NCI-H2196 (cell line): ENCODE results near the gene ARHGAP45.
A peak's percentile ranks its signal among the peaks of the same experiment; 100 is the strongest.

Experiments used
- DNase-seq: peaks from one replicate; lab custom pipeline; 2025; ENCODE audit not compliant: unreplicated experiment; lab: John Stamatoyannopoulos, UW

ARHGAP45 gene

GRCh38 chr19:1085053-1085658 lies 18.2 kb downstream of the ARHGAP45 start:
- DNase-seq = no peak

DNA sequence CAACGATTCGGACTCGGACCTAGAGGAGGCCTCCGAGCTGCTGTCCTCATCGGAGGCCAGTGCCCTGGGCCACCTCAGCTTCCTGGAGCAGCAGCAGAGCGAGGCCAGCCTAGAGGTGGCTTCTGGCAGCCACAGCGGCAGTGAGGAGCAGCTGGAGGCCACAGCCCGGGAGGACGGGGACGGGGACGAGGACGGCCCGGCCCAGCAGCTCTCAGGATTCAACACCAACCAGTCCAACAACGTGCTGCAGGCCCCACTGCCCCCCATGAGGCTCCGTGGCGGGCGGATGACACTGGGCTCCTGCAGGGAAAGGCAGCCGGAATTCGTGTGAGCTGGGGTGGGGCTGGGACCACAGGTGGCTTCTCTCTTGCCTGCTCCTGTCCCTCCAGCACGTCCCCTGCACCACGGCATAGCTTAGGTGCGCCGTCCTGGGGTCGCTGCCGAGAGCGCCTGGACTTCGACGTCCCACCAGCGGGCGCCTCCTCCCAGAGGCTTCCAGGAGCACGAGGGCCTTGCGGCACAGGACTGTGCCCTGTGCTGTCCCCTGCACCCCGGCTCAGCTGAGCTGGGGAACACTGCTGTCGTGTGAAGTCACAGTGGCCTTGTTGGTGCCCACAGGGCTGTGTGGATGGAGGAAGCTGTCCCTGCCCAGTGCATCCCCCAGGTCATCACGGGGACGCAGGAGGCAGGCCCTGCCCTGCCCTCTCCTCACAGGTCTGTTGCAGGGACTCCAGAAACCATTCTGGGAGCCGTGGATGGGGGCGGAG lies 18.9 kb downstream of the ARHGAP45 start:
- no peak for DNase-seq

- DNase-seq = no peak
Measured at GRCh38 chr19:1086613-1087012, 19.6 kb downstream of the ARHGAP45 start.

DNA sequence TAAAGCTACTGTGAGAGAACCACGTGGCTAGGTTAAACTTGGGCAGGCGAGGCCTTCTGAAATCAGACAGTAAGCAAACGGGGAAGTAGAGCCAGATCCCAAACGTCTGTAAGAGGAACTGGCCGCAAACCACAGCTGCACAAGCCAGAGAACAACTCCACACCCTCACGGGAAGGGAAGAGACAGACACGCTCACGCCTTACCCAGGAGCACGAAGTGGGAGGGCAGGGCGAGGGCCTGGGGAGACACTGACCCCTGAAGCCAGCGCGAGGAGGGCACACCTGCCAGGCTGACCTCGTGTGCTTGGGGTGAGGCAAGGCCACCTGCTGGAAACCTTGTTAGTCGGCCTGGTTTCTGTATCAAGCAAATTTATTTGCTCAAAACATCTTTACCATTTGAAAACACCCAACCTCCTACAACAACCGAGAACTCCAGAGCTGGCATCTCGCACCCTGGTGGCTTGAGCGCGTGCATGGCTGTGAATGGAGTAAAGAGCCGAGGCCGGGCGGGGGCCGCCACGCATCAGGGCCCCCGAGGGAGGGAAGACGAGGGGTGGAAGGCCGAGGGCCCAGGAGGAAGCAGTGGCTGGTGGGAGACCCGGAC lies 20.9 kb downstream of the ARHGAP45 start:
- no peak for DNase-seq

- no peak for DNase-seq
Measured at GRCh38 chr19:1088416-1089010, 21.5 kb downstream of the ARHGAP45 start.

DNA sequence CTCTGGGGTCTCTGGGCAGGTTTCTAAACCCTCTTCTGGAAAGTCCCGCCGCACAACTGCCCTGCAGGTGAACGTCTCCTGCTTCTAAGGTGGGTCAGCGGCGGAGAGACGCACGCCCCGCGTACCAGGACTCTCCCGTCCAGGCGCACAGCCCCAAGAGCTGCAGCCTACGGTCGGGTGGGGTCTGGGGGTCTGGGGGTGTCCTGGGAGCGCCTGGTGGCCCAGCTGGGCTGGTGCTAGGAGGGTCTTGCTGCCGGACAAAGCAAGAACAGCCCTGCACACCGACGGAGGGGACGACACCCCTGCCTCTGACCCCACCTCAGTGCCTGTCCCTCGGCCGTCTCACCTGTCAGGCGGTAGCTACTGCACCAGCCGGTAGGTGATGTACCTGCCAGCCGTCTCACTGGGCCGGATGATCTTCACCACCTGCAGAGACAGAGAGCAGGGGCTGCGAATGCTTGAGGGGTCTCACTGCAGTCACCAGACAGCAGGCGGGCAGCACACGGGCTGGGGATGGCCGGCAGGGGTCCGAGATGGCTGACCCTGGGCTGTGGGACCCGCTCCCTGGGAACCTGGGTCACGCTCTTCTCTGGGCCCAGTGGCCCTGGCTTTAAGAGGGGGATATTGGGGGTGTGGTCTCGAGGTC lies 22.3 kb downstream of the ARHGAP45 start:
- DNase-seq = no peak

GRCh38 chr19:1089891-1090290 lies 22.9 kb downstream of the ARHGAP45 start:
- DNase-seq = no peak

DNA sequence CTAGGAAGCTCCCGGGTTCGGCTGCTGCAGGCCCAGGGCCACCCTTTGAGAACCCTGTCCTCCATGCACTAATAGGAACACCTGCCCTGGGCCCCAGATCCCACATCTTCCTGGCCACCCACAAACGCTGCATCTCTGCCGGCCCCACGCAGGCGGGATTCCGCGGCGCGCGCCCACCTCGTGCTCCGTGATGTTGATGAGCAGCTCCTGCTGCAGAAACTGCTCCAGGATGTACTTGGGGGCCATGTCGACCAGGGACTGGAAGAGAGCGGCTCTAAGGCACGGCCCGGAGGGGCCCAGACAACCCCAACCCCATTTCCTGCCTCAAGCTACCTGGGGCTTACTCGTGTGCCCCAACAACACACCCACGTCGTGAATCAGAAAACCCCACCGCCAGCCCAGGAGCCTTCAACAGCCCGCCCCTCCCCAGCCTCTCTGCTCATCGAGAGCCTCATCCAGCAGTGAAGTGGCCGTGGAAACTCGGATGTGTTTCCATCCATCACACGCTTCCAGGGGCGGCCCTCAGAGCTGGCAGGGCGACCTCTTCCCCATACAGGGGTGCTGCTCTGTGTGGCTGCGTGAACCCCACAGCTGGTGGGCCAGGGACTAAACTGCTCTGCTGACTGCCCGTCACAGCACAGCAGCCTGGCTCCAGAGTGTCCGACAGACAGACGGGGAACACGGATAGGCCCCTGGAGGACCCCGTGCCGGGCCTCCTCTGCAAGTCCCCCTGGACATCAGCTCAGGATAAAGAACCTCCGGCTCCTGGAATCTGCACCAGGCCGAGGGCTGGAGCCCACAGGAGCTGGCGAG lies 24.0 kb downstream of the ARHGAP45 start:
- DNase-seq = no peak

DNA sequence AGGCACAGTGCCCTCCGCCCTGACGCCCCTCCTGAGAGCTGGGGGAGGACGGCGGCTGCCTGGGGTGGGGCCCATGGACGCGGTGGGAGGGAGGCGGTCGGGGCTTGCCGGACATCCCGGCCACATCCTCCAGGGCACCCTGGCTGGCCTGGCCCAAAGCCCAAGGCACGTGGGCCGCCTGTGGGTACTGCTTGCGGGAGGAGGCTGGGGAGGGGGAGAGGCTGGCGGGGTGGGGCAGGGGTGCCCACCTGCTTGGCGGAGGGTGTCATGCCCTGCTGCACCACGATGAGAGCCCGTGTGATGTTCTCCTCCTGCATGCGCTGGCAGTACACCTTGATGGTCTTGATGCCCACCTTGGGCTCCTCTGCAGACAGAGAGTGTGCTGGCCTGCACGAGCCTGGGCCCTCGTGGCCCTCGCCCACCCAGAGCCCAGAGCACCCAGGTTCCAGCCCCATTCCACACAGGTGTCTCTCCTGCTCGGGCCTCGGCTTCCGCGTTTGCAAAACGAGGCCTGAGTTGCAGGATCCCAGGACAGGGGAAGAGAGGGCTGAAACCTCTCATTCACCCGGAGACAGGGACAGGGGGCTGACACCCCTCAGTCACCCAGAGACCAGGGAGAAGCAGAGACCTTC lies 24.7 kb downstream of the ARHGAP45 start:
- no peak for DNase-seq

- no peak for DNase-seq
Measured at GRCh38 chr19:1093330-1093729, 26.4 kb downstream of the ARHGAP45 start.

DNA sequence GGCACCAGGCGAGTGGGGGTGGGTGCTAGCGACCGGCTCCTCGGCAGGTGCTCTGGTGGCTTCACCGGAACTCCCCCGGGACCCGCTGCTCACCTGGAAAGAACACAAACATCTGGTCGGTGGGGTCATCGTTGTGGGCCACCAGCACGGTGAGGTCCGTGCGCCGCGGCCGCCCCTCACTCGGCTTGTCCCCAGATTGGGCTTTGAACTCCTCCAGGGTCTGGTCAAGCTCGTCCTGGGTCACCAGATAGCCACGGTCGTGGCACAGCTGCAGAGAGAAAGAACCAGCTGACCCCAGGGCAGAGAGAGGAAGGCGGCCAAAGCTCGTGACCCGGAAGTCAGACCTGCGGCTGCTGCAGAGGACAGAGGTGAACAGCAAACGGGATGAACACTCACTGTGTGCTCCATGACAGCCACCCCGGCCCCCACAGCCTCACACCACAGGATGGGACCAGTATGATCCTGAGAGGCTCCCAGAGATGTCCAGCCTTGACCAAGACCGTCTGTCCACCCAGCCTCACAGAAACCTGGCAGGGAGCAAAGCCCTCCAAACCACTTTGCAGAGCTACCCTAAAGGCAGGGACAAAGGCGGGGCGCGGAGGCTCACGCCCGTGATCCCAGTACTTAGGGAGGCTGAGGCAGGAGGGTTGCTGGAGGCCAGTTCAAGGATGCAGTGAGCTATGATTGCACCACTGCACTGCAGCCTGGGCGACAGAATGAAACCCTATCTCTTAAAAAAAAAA lies 27.0 kb downstream of the ARHGAP45 start:
- no peak for DNase-seq

DNA sequence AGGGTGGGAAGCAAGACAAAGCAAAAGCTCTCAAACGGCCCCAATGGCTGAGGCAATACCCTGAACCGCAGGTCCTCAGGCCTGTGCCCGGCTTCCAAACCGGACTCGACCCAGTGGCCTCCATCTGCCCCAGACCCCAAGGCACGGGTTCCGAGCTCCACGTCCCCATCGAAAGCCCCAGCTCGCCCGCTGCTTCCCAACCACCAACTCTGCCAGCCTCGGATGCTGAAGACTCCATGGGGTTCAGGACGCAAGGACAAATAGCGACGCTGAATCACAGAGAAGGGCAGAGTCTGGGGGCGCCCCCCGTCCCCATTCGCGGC lies 27.6 kb downstream of the ARHGAP45 start:
- no peak for DNase-seq

GRCh38 chr19:1094978-1095701 lies 28.2 kb downstream of the ARHGAP45 start, which contains the start of gene POLR2E:
Gene POLR2E, minus strand, starts transcription at chr19:1095375. Its CDS starts 60 bp downstream, at chr19:1095315.
- peak; percentile 99 for DNase-seq

- DNase-seq = peak; percentile 39
Measured at GRCh38 chr19:1097810-1098176, 30.8 kb downstream of the ARHGAP45 start.

DNA sequence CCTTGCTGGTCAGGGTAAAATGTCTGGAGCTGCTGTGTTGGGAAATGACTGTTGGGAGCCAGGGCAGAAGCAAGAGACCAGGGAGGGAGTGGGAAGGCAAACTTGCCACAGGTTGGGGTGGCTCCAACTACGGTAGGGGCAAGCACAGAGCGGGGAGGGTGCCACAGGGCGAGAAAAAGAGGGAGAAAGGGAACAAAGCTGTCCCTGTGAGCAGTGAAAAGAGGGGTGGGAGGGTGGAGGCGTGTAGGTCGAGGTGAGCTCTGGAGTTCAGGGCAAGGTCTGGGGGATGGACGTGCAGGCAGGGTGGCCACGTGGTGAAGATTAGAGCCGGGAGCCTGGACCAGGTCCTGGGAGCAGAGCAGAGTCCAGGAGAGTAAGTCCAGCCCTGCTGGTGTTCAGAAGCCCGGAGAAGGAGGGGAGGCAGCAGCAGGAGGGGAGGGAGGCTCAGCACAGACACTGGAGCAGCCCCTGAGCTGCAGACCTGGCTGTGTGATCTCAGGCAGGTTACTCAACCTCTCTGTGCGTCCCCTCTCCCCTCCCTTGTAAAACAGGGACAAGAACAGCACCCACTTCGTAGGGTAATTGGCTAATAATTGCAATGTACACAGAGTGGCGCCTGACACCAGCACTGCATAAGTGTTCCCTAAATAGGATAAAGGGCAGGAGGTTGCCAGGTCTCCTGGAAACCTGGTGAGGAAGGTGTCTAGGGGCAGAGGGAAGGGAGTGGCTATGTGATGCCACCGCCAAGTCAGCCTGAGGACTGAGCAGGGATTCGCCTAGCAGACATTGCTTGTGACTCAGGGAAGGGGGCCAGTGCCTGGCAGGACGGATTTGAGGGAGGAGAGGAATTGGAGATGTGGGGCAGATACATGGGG lies 31.4 kb downstream of the ARHGAP45 start:
- DNase-seq = peak; percentile 66

- no peak for DNase-seq
Measured at GRCh38 chr19:1101337-1101698, 34.4 kb downstream of the ARHGAP45 start.

- DNase-seq = no peak
Measured at GRCh38 chr19:1102407-1103131, 35.6 kb downstream of the ARHGAP45 start.
